ENCODE measurements around the gene LSM10. TPM values are rescaled to one million over a fixed set of nuclear protein-coding genes. Genes with fewer than 3 reads are reported as not detected.

Gene LSM10
- total and polyA plus RNA-seq, 5 donors from 2014 or later: 33.8 to 153 (median 145) TPM

- H3K27ac Mint-ChIP-seq: peak overlapping the region in 1 of 3 donors; percentile 89
- Histone ChIP-seq H3K4me1 (ENCODE audit: control insufficient read depth, insufficient read depth, low read length, poor library complexity, severe bottlenecking) (peaks cover 17% of the 10 kb centered on the region), H3K9me3 (ENCODE audit: control insufficient read depth in 2 of 2, low read length in 2 of 2) (no peaks in the 10 kb centered on the region), H3K27ac (ENCODE audit: insufficient read depth, low read length, poor library complexity, severe bottlenecking) (peak overlapping the region; percentile 48), H3K4me3 (ENCODE audit: low read depth, low read length) (no peak overlapping the region), H3K36me3 (ENCODE audit: control insufficient read depth, insufficient read depth, low read length) (peaks cover 41% of the 10 kb centered on the region), H3K27me3 (ENCODE audit: control insufficient read depth, insufficient read depth, low read length) (no peaks in the 10 kb centered on the region)
- peaks cover 0 to 30% (median 17%) of the 10 kb centered on the region in 4 donors for H3K4me1 Mint-ChIP-seq
- ATAC-seq (ENCODE audit: low read depth in 2 of 2): no peak
- no peaks in the 10 kb centered on the region for H3K27me3 Mint-ChIP-seq
- H3K9me3 Mint-ChIP-seq: no peaks in the 10 kb centered on the region
- DNase-seq: no peak
- H3K36me3 Mint-ChIP-seq: peaks cover 23% of the 10 kb centered on the region
- no peak overlapping the region for H3K4me3 Mint-ChIP-seq
These were observed 47.9 kb downstream of the LSM10 start for GRCh38 chr1:36349839-36350238.

GRCh38 chr1:36349241-36349671 is 48.5 kb downstream of the LSM10 start:
- Mint-ChIP-seq H3K4me1 (peaks cover 0 to 30% (median 17%) of the 10 kb centered on the region in 4 donors), H3K36me3 (peaks cover 23% of the 10 kb centered on the region), H3K4me3 (peak overlapping the region in 1 of 4 donors; percentile 48), H3K27me3 (no peaks in the 10 kb centered on the region), H3K27ac (no peak overlapping the region), H3K9me3 (no peaks in the 10 kb centered on the region)
- peaks cover 17% of the 10 kb centered on the region for H3K4me1 ChIP-seq (ENCODE audit: control insufficient read depth, insufficient read depth, low read length, poor library complexity, severe bottlenecking)
- ATAC-seq (ENCODE audit: low read depth in 2 of 2) (no peak), DNase-seq (no peak)
- H3K9me3 ChIP-seq (ENCODE audit: control insufficient read depth in 2 of 2, low read length in 2 of 2): no peaks in the 10 kb centered on the region
- peaks cover 35% of the 10 kb centered on the region for H3K36me3 ChIP-seq (ENCODE audit: control insufficient read depth, insufficient read depth, low read length)
- no peaks in the 10 kb centered on the region for H3K27me3 ChIP-seq (ENCODE audit: control insufficient read depth, insufficient read depth, low read length)
- H3K27ac ChIP-seq (ENCODE audit: insufficient read depth, low read length, poor library complexity, severe bottlenecking): no peak overlapping the region
- H3K4me3 ChIP-seq (ENCODE audit: low read depth, low read length): no peak overlapping the region

GRCh38 chr1:36346741-36347370 is 50.9 kb downstream of the LSM10 start:
- H3K9me3 Mint-ChIP-seq: no peaks in the 10 kb centered on the region
- ATAC-seq (ENCODE audit: low read depth in 2 of 2): no peak
- H3K27me3 ChIP-seq (ENCODE audit: control insufficient read depth, insufficient read depth, low read length): no peaks in the 10 kb centered on the region
- DNase-seq: no peak
- H3K27ac Mint-ChIP-seq: no peak overlapping the region
- peaks cover 17% of the 10 kb centered on the region for H3K4me1 ChIP-seq (ENCODE audit: control insufficient read depth, insufficient read depth, low read length, poor library complexity, severe bottlenecking)
- H3K4me1 Mint-ChIP-seq: peaks cover 0 to 24% (median 14%) of the 10 kb centered on the region in 4 donors
- H3K36me3 ChIP-seq (ENCODE audit: control insufficient read depth, insufficient read depth, low read length): peaks cover 30% of the 10 kb centered on the region
- H3K4me3 Mint-ChIP-seq: no peak overlapping the region
- no peak overlapping the region for H3K27ac ChIP-seq (ENCODE audit: insufficient read depth, low read length, poor library complexity, severe bottlenecking)
- no peak overlapping the region for H3K4me3 ChIP-seq (ENCODE audit: low read depth, low read length)
- no peaks in the 10 kb centered on the region for H3K27me3 Mint-ChIP-seq
- peaks cover 24% of the 10 kb centered on the region for H3K36me3 Mint-ChIP-seq
- no peaks in the 10 kb centered on the region for H3K9me3 ChIP-seq (ENCODE audit: control insufficient read depth in 2 of 2, low read length in 2 of 2)

- H3K4me1 ChIP-seq (ENCODE audit: control insufficient read depth, insufficient read depth, low read length, poor library complexity, severe bottlenecking): peaks cover 5% of the 10 kb centered on the region
- peaks cover 32% of the 10 kb centered on the region for H3K36me3 Mint-ChIP-seq
- no peak overlapping the region for H3K27ac ChIP-seq (ENCODE audit: insufficient read depth, low read length, poor library complexity, severe bottlenecking)
- DNase-seq (no peak), ATAC-seq (ENCODE audit: low read depth in 2 of 2) (no peak)
- no peaks in the 10 kb centered on the region for H3K9me3 Mint-ChIP-seq
- no peaks in the 10 kb centered on the region for H3K27me3 Mint-ChIP-seq
- H3K9me3 ChIP-seq (ENCODE audit: control insufficient read depth in 2 of 2, low read length in 2 of 2): no peaks in the 10 kb centered on the region
- no peaks in the 10 kb centered on the region for H3K27me3 ChIP-seq (ENCODE audit: control insufficient read depth, insufficient read depth, low read length)
- H3K4me1 Mint-ChIP-seq: peaks cover 0 to 9% (median 5%) of the 10 kb centered on the region in 4 donors
- H3K4me3 ChIP-seq (ENCODE audit: low read depth, low read length): no peak overlapping the region
- peaks cover 39% of the 10 kb centered on the region for H3K36me3 ChIP-seq (ENCODE audit: control insufficient read depth, insufficient read depth, low read length)
- no peak overlapping the region for H3K4me3 Mint-ChIP-seq
- no peak overlapping the region for H3K27ac Mint-ChIP-seq
These were observed 52.4 kb downstream of the LSM10 start for GRCh38 chr1:36345353-36345752.

- H3K9me3 Mint-ChIP-seq: no peaks in the 10 kb centered on the region
- H3K4me3 Mint-ChIP-seq: no peak overlapping the region
- H3K27ac Mint-ChIP-seq: peak overlapping the region in 2 of 3 donors; percentile 14 to 31
- H3K4me1 Mint-ChIP-seq: peaks cover 0 to 8% (median 2%) of the 10 kb centered on the region in 4 donors
- no peak overlapping the region for H3K4me3 ChIP-seq (ENCODE audit: low read depth, low read length)
- DNase-seq (no peak), ATAC-seq (ENCODE audit: low read depth in 2 of 2) (no peak)
- no peaks in the 10 kb centered on the region for H3K4me1 ChIP-seq (ENCODE audit: control insufficient read depth, insufficient read depth, low read length, poor library complexity, severe bottlenecking)
- no peaks in the 10 kb centered on the region for H3K27me3 ChIP-seq (ENCODE audit: control insufficient read depth, insufficient read depth, low read length)
- H3K27me3 Mint-ChIP-seq: no peaks in the 10 kb centered on the region
- H3K9me3 ChIP-seq (ENCODE audit: control insufficient read depth in 2 of 2, low read length in 2 of 2): no peaks in the 10 kb centered on the region
- peaks cover 32% of the 10 kb centered on the region for H3K36me3 Mint-ChIP-seq
- H3K27ac ChIP-seq (ENCODE audit: insufficient read depth, low read length, poor library complexity, severe bottlenecking): no peak overlapping the region
- H3K36me3 ChIP-seq (ENCODE audit: control insufficient read depth, insufficient read depth, low read length): peaks cover 39% of the 10 kb centered on the region
These were observed 53.4 kb downstream of the LSM10 start for GRCh38 chr1:36344395-36344680.

GRCh38 chr1:36343651-36344394 is 53.9 kb downstream of the LSM10 start:
- DNase-seq (no peak), ATAC-seq (ENCODE audit: low read depth in 2 of 2) (no peak)
- peaks cover 0 to 14% (median 2%) of the 10 kb centered on the region in 4 donors for H3K4me1 Mint-ChIP-seq
- Histone ChIP-seq H3K36me3 (ENCODE audit: control insufficient read depth, insufficient read depth, low read length) (peaks cover 39% of the 10 kb centered on the region), H3K9me3 (ENCODE audit: control insufficient read depth in 2 of 2, low read length in 2 of 2) (no peaks in the 10 kb centered on the region), H3K4me1 (ENCODE audit: control insufficient read depth, insufficient read depth, low read length, poor library complexity, severe bottlenecking) (no peaks in the 10 kb centered on the region), H3K4me3 (ENCODE audit: low read depth, low read length) (no peak overlapping the region), H3K27ac (ENCODE audit: insufficient read depth, low read length, poor library complexity, severe bottlenecking) (no peak overlapping the region), H3K27me3 (ENCODE audit: control insufficient read depth, insufficient read depth, low read length) (no peaks in the 10 kb centered on the region)
- no peaks in the 10 kb centered on the region for H3K27me3 Mint-ChIP-seq
- peak overlapping the region in 1 of 3 donors; percentile 31 for H3K27ac Mint-ChIP-seq
- peaks cover 32% of the 10 kb centered on the region for H3K36me3 Mint-ChIP-seq
- no peaks in the 10 kb centered on the region for H3K9me3 Mint-ChIP-seq
- no peak overlapping the region for H3K4me3 Mint-ChIP-seq

All from CD4-positive, CD25-positive, alpha-beta regulatory T cell (primary cell).